Adrenal gland (tissue), 12 donors: ENCODE results near the gene CRISPLD2. TPM values are rescaled to one million over a fixed set of nuclear protein-coding genes. Genes with fewer than 3 reads are reported as not detected.

Experiments used
- DNase-seq, 7 donors: peaks; one replicate each; pipeline ENCODE4 v3.0.0-alpha.2; 2019 to 2020
- H3K27ac ChIP-seq, 5 donors: fragments of 200-600 bp; sonication (generic) in 4 of 5; 1 replicate in 3 of 5; 2 replicates in 2 of 5; pipeline versions ENCODE4 v1.5.1 to v1.8.0; 2016 to 2020; ENCODE audit warnings: mild to moderate bottlenecking in 1 of 5
- H3K27me3 ChIP-seq: fragments of 200-600 bp; 2 replicates; pipeline ENCODE4 v1.8.0; 2021
- H3K36me3 ChIP-seq, 2 donors: fragments of 200-600 bp; replicated peaks in 1 of 2; 1 replicate in 1 of 2; 2 replicates in 1 of 2; pipeline versions ENCODE4 v1.5.1 to v1.8.0; 2018 to 2022
- H3K4me1 ChIP-seq, 2 donors: fragments of 200-600 bp; replicated peaks in 1 of 2; 1 replicate in 1 of 2; 2 replicates in 1 of 2; pipeline versions ENCODE4 v1.5.1 to v1.8.0; 2018 to 2021
- H3K4me3 ChIP-seq, 4 donors: fragments of 200-600 bp; sonication (generic) in 3 of 4; one replicate each; pipeline ENCODE4 v1.5.1; 2016 to 2018
- H3K9me3 ChIP-seq, 3 donors: fragments of 200-600 bp; sonication (generic) in 1 of 3; replicated peaks in 1 of 3; 1 replicate in 2 of 3; 2 replicates in 1 of 3; pipeline versions ENCODE4 v1.5.1 to v1.8.0; 2016 to 2021
- CTCF ChIP-seq, 6 experiments: fragments of 450-650 bp in 4 of 6; fragments of 200-600 bp in 2 of 6; sonication (generic) in 1 of 6; IDR thresholded peaks; 1 replicate in 5 of 6; 2 replicates in 1 of 6; pipeline versions ENCODE4 v1.5.1 to v1.8.0; 2016 to 2021; ENCODE audit warnings: antibody characterized with exemption in 6 of 6, mild to moderate bottlenecking in 2 of 6, moderate library complexity in 1 of 6
- POLR2A ChIP-seq, 2 donors: fragments of 450-650 bp; IDR thresholded peaks; one replicate each; pipeline ENCODE4 v1.6.1; 2017; ENCODE audit warnings: antibody characterized with exemption in 2 of 2, mild to moderate bottlenecking in 2 of 2, moderate library complexity in 1 of 2
- WGBS, 4 donors: extraction: QIAGEN DNeasy Blood & Tissue Kit in 2 of 4; methylation state at CpG; one replicate each; pipeline versions ENCODE4 v1.1.5 to v1.1.7; 2013 to 2017; 5-methylcytosine and 5-hydroxymethylcytosine counted together
- intact Hi-C, 2 donors: fragments of 100-400 bp; cut with DNase I; formaldehyde crosslinking; loops; one replicate each; pipeline versions ENCODE4 v1.14.1 to v1.15.0; 2022 to 2023
- polyA plus RNA-seq, 3 donors: library from polyadenylated mRNA; stranded (reverse); fragments of 200-250 nt in 2 of 3; fragments of 350-450 nt in 1 of 3; fragmentation: Illumina TruSeq in 1 of 3; extraction: RNeasy Lipid Tissue Mini Kit (QIAGEN cat#74804) in 1 of 3; gene quantifications; one replicate each; pipeline ENCODE4 v1.2.3, GENCODE V29; 2013 to 2014
- total RNA-seq, 9 donors: library from RNA; depleted of rRNA in 4 of 9; stranded (reverse); fragments of >200 nt in 4 of 9; fragments of 120-200 nt in 1 of 9; fragmentation: NEBNext Ultra II Directional in 1 of 9; extraction: Animal tissue kit (Norgen Biotek cat#: 25700) in 1 of 9; gene quantifications; one replicate each; pipeline versions ENCODE4 v1.1.0 to v1.2.4, GENCODE V29; 2013 to 2023
- donor health status: healthy with polysubstance abuse.
- donor health status: Bipolar disorder and iron deficiency.
- donor health status: DM: yes; HTN: yes; CAD: no.
- donor health status: DM: no; HTN: no; CAD: no.
- donor health status: DM: no; HTN: no; CAD: no.
- donor health status: DM: yes; HTN: yes; CAD: no.

CRISPLD2 gene
- total and polyA plus RNA-seq, 12 donors, result 2.1 to 362 (median 57.5) TPM

- H3K27ac ChIP-seq, result no peak overlapping the region
- no peak for TF ChIP-seq CTCF (IDR thresholded peaks at IDR 0.05)
- TF ChIP-seq POLR2A (IDR thresholded peaks at IDR 0.05), result no peak
- no peaks in the 10 kb centered on the region for H3K27me3 ChIP-seq
- DNase-seq, result no peak
- H3K36me3 ChIP-seq, result no peaks in the 10 kb centered on the region
- intact Hi-C loops, result loop anchor here in 1 of 2 donors (5.0 kb wide), 1 partner anchor 36 kb away; no protein-coding TSS in a partner anchor
- 73 to 76% (median 75%) methylated on average over 9 of the region's 9 CpGs for WGBS, 4 donors
- no peak overlapping the region for H3K4me3 ChIP-seq
- peaks cover 5 to 18% of the 10 kb centered on the region in 2 donors for H3K4me1 ChIP-seq
- H3K9me3 ChIP-seq, result no peaks in the 10 kb centered on the region
Observed at GRCh38 chr16:84916178-84916577, 96.4 kb downstream of the CRISPLD2 start.

- 69 to 80% (median 75%) methylated on average over 6 of the region's 6 CpGs for WGBS, 4 donors
- intact Hi-C loops, result loop anchor here in 1 of 2 donors (5.0 kb wide), 1 partner anchor 35 kb away; no protein-coding TSS in a partner anchor
- Histone ChIP-seq H3K27ac (no peak overlapping the region), H3K4me1 (peaks cover 5 to 15% of the 10 kb centered on the region in 2 donors), H3K9me3 (no peaks in the 10 kb centered on the region), H3K4me3 (no peak overlapping the region), H3K27me3 (no peaks in the 10 kb centered on the region), H3K36me3 (no peaks in the 10 kb centered on the region)
- no peak for DNase-seq
- TF ChIP-seq CTCF (IDR thresholded peaks at IDR 0.05) (no peak), POLR2A (IDR thresholded peaks at IDR 0.05) (no peak)
Observed at GRCh38 chr16:84916850-84917249, 97.1 kb downstream of the CRISPLD2 start.

DNA sequence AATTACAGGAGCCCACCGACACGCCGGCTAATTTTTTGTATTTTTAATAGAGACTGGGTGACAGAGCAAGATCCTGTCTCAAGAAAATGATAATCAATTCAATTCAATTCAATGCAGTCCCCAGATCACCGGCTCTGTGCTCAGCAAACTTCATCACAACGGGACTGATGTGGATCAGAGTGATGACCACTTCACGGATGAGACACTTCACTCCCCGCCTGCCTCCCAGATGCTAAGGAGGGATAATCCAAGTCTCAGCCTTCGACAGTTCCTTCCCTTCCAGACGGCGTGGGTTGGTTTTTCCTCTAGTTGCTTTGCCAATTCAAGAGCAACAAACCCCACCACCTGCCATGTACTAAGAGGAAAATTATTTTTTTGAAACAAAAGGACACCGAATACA is 97.7 kb downstream of the CRISPLD2 start:
- 85 to 88% (median 87%) methylated on average over 10 to 11 of the region's 11 CpGs for WGBS, 4 donors

More for the DNA sequence above, 97.7 kb downstream of the CRISPLD2 start:
- no peak overlapping the region for H3K4me3 ChIP-seq
- no peak for DNase-seq
- no peak for TF ChIP-seq POLR2A (IDR thresholded peaks at IDR 0.05)
- TF ChIP-seq CTCF (IDR thresholded peaks at IDR 0.05), result no peak
- no peaks in the 10 kb centered on the region for H3K9me3 ChIP-seq
- intact Hi-C loops, result loop anchor here in 1 of 2 donors (5.0 kb wide), 1 partner anchor 35 kb away; no protein-coding TSS in a partner anchor
- no peaks in the 10 kb centered on the region for H3K27me3 ChIP-seq
- no peak overlapping the region for H3K27ac ChIP-seq
- no peaks in the 10 kb centered on the region for H3K36me3 ChIP-seq
- H3K4me1 ChIP-seq, result peaks cover 5 to 20% of the 10 kb centered on the region in 2 donors
